Naive thymus-derived CD8-positive, alpha-beta T cell (primary cell): ENCODE measurements around the gene EXT2. TPM values are rescaled to one million over a fixed set of nuclear protein-coding genes. Genes with fewer than 3 reads are reported as not detected.

Experiments
- ATAC-seq, 2 donors: fragments of 150-1000 bp; cut with Tn5 transposase in 1 of 2; sonication (Bioruptor Pico), chemical (Tn5 transposase) in 1 of 2; 1 replicate in 1 of 2; 2 replicates in 1 of 2; pipeline ENCODE4 v1.10.0; 2021; ENCODE audit warnings: mild to moderate bottlenecking in 2 of 2, moderate library complexity in 2 of 2
- POLR2A ChIA-PET: fragments of 350-600 bp; sonication (Branson Sonifier 250); formaldehyde crosslinking; loops from one replicate; lab custom pipeline; 2021; ENCODE audit warnings: antibody characterized with exemption; lab: Charles Lee
- DNase-seq, 10 donors: peaks; one replicate each; pipeline versions ENCODE4 v3.0.0 to v3.0.0-alpha.2; 2020 to 2022
- H3K27ac Mint-ChIP-seq, 10 donors: one replicate each; pipeline ENCODE4 v1.8.0; 2020 to 2022; ENCODE audit warnings: mild to moderate bottlenecking in 10 of 10, mixed read lengths in 10 of 10, moderate library complexity in 4 of 10, inconsistent platforms in 1 of 10
- H3K27me3 Mint-ChIP-seq, 5 donors: one replicate each; pipeline ENCODE4 v1.8.0; 2021 to 2022; ENCODE audit warnings: mixed read lengths in 5 of 5
- H3K36me3 Mint-ChIP-seq, 3 donors: one replicate each; pipeline ENCODE4 v1.8.0; 2020 to 2022; ENCODE audit warnings: mixed read lengths in 3 of 3, mild to moderate bottlenecking in 2 of 3, inconsistent platforms in 1 of 3
- H3K4me1 Mint-ChIP-seq, 4 donors: one replicate each; pipeline ENCODE4 v1.8.0; 2021 to 2022; ENCODE audit warnings: mixed read lengths in 4 of 4
- H3K4me3 Mint-ChIP-seq, 10 donors: one replicate each; pipeline ENCODE4 v1.8.0; 2020 to 2022; ENCODE audit warnings: mild to moderate bottlenecking in 10 of 10, mixed read lengths in 10 of 10, moderate library complexity in 6 of 10, inconsistent platforms in 1 of 10
- H3K9me3 Mint-ChIP-seq, 9 donors: one replicate each; pipeline ENCODE4 v1.8.0; 2020 to 2022; ENCODE audit warnings: mixed read lengths in 9 of 9, mild to moderate bottlenecking in 3 of 9, inconsistent platforms in 1 of 9, moderate library complexity in 1 of 9
- polyA plus RNA-seq, 3 donors: library from polyadenylated mRNA; unstranded; fragments of 300-500 nt; fragmentation: Illumina TruSeq; gene quantifications; one replicate each; pipeline ENCODE4 v1.2.3, GENCODE V29; 2021
- total RNA-seq, 8 experiments: library from RNA in 2 of 8; stranded (reverse) in 2 of 8; gene quantifications; one replicate each; pipeline ENCODE4 v1.2.3 and lab custom pipeline; 2021 to 2026

EXT2 gene
- total and polyA plus RNA-seq, 5 experiments from 2014 or later = 27.3 to 39.5 (median 30.6) TPM

GRCh38 chr11:44090539-44090938 is 4.9 kb upstream of the EXT2 start:
- no peak for ATAC-seq
- peaks cover 0 to 6% (median 2%) of the 10 kb centered on the region in 9 donors for H3K9me3 Mint-ChIP-seq
- no peak overlapping the region for H3K4me3 Mint-ChIP-seq

DNA sequence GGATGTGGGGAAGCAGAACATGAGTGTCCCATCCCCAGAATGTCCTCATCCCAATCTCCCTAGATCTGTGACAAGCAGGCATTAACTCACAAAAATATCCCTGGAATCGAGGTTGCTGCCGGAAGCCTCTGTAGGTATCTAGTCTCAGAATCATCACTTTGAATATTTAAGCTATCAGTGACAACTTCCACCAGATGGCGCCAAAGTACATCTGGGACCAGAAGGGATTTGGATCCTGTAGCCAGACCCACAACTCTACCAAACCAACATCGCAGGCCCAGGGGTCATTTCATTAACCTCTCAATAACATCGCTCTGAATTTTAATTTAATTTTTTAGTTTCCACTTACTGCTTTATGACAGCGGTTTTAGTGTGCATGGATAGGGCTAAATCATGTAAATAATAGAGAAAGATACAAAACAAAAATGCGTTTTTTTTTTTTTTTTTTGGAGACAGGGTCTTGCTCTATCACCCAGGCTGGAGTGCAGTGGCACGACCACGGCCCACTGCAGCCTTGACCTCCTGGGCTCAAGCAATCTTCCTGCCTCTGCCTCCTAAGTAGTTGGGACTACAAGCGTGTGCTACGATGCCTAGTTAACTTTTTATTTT is 1.1 kb upstream of the EXT2 start:
- peak; percentile 52 to 54 for ATAC-seq
- DNase-seq = peak; percentile 56 to 83 (median 74)
- no peaks in the 10 kb centered on the region for H3K27me3 Mint-ChIP-seq
- H3K27ac Mint-ChIP-seq = peak overlapping the region in 4 of 10 donors; percentile 15 to 73 (median 69)
- peaks cover 0 to under 1% (median 0%) of the 10 kb centered on the region in 3 donors for H3K36me3 Mint-ChIP-seq
- POLR2A ChIA-PET = interaction anchor here (0.7 to 1.7 kb wide), 4 partner anchors 8 to 483 kb away, joined by 3 to 5 read pairs (median 4); no protein-coding TSS in a partner anchor
- peaks cover 18 to 34% (median 30%) of the 10 kb centered on the region in 4 donors for H3K4me1 Mint-ChIP-seq
- H3K9me3 Mint-ChIP-seq = no peaks in the 10 kb centered on the region
- peak overlapping the region; percentile 38 to 87 (median 82) for H3K4me3 Mint-ChIP-seq

More at GRCh38 chr11:44090539-44090938, 4.9 kb upstream of the EXT2 start:
- DNase-seq = no peak
- POLR2A ChIA-PET = no interaction called here
- H3K27ac Mint-ChIP-seq = no peak overlapping the region
- peaks cover 8 to 11% (median 8%) of the 10 kb centered on the region in 3 donors for H3K36me3 Mint-ChIP-seq
- peaks cover 7 to 14% (median 14%) of the 10 kb centered on the region in 4 donors for H3K4me1 Mint-ChIP-seq
- H3K27me3 Mint-ChIP-seq = no peaks in the 10 kb centered on the region

DNA sequence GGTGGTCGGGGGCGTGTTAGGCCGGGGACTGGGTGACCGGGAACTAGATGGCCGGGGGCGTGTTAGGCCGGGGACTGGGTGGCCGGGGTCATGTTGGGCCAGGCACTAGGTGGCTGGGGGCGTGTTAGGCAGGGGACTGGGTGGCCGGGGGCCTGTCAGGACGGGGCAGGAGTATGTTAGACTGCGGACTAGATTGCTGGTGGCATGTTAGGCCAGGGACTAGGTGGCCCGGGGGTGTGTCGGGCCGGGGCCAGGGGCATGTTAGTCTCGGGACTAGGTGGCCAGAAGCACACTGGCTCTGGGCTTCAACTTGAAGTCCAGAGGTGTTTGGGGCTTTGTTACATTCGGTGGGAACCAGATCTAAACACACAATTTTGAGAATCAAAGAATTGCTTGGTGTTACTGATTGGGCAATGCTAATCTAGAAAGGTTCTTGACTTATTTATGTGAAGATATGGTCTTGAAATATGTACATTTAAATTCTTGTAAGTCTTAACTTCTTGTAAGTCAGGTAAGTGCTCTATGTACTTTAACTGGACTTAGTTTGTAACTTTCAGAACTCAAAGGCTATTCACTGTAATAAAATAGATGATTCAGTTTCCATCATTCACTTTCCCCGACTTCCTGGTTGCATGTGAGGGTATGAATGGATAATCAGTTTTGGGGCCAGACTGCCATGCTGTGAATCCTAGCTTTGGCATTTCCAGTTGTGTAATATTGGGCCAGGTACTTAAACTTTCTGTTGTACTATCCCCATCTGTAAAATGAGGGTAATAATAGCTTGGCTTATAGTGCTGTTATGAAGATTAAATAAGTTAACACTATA is 1.1 kb downstream of the EXT2 start:
- POLR2A ChIA-PET = no interaction called here
- H3K4me1 Mint-ChIP-seq = peaks cover 27 to 54% (median 45%) of the 10 kb centered on the region in 4 donors
- peak overlapping the region; percentile 79 to 94 (median 86) for H3K4me3 Mint-ChIP-seq
- ATAC-seq (no peak), DNase-seq (no peak)
- H3K27ac Mint-ChIP-seq = peak overlapping the region in 9 of 10 donors; percentile 23 to 93 (median 55)
- peaks cover 0 to 10% (median 5%) of the 10 kb centered on the region in 3 donors for H3K36me3 Mint-ChIP-seq
- no peaks in the 10 kb centered on the region for H3K27me3 Mint-ChIP-seq
- no peaks in the 10 kb centered on the region for H3K9me3 Mint-ChIP-seq

- Mint-ChIP-seq H3K9me3 (no peaks in the 10 kb centered on the region), H3K27ac (peak overlapping the region in 2 of 10 donors; percentile 60 to 75), H3K27me3 (no peaks in the 10 kb centered on the region), H3K4me3 (peak overlapping the region in 5 of 10 donors; percentile 3 to 67 (median 16)), H3K36me3 (peaks cover 0 to 10% (median 5%) of the 10 kb centered on the region in 3 donors), H3K4me1 (peaks cover 34 to 67% (median 56%) of the 10 kb centered on the region in 4 donors)
- DNase-seq (no peak), ATAC-seq (no peak)
- POLR2A ChIA-PET = no interaction called here
These were observed 2.3 kb downstream of the EXT2 start for GRCh38 chr11:44097821-44098220.

DNA sequence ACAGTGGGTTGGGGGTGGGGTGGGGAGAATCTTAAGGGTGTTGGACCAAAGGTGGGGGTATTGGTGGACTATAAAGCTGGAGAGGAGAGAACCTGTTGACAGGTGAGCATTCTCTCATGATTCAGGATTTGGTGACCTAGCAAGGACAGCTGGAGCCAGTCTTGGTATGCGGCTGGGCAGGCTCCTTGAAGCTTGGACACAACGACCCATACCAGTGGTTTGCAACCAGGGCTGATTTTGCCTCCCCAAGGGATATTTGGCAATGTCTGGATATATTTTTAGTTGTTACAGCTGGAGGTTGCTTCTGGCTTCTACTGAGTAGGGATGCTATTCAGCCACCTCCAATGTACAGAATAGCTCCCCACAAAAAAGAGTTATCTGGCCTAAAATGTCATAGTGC is 5.6 kb downstream of the EXT2 start:
- H3K27ac Mint-ChIP-seq = peak overlapping the region in 1 of 10 donors; percentile 27
- H3K36me3 Mint-ChIP-seq = peaks cover 0 to 13% (median 5%) of the 10 kb centered on the region in 3 donors
- no peak overlapping the region for H3K4me3 Mint-ChIP-seq
- ATAC-seq = no peak
- H3K27me3 Mint-ChIP-seq = no peaks in the 10 kb centered on the region
- DNase-seq = no peak
- POLR2A ChIA-PET = no interaction called here
- peaks cover 33 to 64% (median 53%) of the 10 kb centered on the region in 4 donors for H3K4me1 Mint-ChIP-seq
- H3K9me3 Mint-ChIP-seq = no peaks in the 10 kb centered on the region

GRCh38 chr11:44104481-44105294 is 9.2 kb downstream of the EXT2 start:
- Mint-ChIP-seq H3K4me3 (no peak overlapping the region), H3K4me1 (peaks cover 21 to 43% (median 37%) of the 10 kb centered on the region in 4 donors), H3K27me3 (no peaks in the 10 kb centered on the region), H3K27ac (no peak overlapping the region), H3K9me3 (no peaks in the 10 kb centered on the region), H3K36me3 (peaks cover 0 to 30% (median 5%) of the 10 kb centered on the region in 3 donors)
- ATAC-seq (no peak), DNase-seq (no peak)
- POLR2A ChIA-PET = interaction anchor here (1.3 kb wide), 1 partner anchor 10 kb away, joined by 5 read pairs; the partner anchor contains the start of gene EXT2

DNA sequence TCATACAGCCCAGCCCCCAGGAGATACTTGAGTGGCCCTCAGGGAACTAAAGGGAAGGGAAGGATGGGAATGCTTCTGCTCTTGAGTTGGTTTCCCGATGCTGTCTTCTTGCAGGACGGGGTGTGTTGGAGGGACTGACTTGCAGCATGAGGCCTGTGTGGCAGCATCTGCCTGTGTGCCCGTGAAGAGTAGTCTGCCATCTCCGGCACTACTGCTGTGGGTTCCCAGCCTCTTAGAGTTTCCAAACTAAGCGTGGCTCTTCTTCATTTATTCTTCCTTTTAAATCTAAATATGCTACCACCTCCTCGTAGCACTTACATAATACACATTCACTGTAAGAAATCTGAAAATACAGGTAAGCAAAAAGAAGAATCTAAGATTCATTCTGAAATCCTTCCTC is 12.8 kb downstream of the EXT2 start:
- Mint-ChIP-seq H3K27ac (peak overlapping the region in 1 of 10 donors; percentile 51), H3K9me3 (no peaks in the 10 kb centered on the region), H3K4me1 (peaks cover 8 to 18% (median 16%) of the 10 kb centered on the region in 4 donors), H3K36me3 (peaks cover 0 to 50% (median 9%) of the 10 kb centered on the region in 3 donors), H3K27me3 (no peaks in the 10 kb centered on the region), H3K4me3 (no peak overlapping the region)
- no peak for ATAC-seq
- POLR2A ChIA-PET = no interaction called here
- no peak for DNase-seq

- H3K4me1 Mint-ChIP-seq = peaks cover 6 to 14% (median 9%) of the 10 kb centered on the region in 4 donors
- peak; percentile 15 to 73 (median 44) for DNase-seq
- H3K4me3 Mint-ChIP-seq = no peak overlapping the region
- peak; percentile 91 to 93 for ATAC-seq
- no peaks in the 10 kb centered on the region for H3K9me3 Mint-ChIP-seq
- H3K27ac Mint-ChIP-seq = peak overlapping the region in 6 of 10 donors; percentile 1 to 67 (median 41)
- POLR2A ChIA-PET = interaction anchor here (1.2 kb wide), 1 partner anchor 16 kb away, joined by 5 read pairs; no protein-coding TSS in a partner anchor
- H3K27me3 Mint-ChIP-seq = no peaks in the 10 kb centered on the region
- peaks cover 7 to 67% (median 19%) of the 10 kb centered on the region in 3 donors for H3K36me3 Mint-ChIP-seq
These were observed 14.8 kb downstream of the EXT2 start for GRCh38 chr11:44110231-44110679.

- POLR2A ChIA-PET = no interaction called here
- Mint-ChIP-seq H3K9me3 (no peaks in the 10 kb centered on the region), H3K36me3 (peaks cover 18 to 85% (median 32%) of the 10 kb centered on the region in 3 donors), H3K4me1 (peaks cover 6 to 10% (median 9%) of the 10 kb centered on the region in 4 donors), H3K27ac (no peak overlapping the region), H3K27me3 (no peaks in the 10 kb centered on the region), H3K4me3 (no peak overlapping the region)
- ATAC-seq (no peak), DNase-seq (no peak)
These were observed 16.8 kb downstream of the EXT2 start for GRCh38 chr11:44112091-44112821.

DNA sequence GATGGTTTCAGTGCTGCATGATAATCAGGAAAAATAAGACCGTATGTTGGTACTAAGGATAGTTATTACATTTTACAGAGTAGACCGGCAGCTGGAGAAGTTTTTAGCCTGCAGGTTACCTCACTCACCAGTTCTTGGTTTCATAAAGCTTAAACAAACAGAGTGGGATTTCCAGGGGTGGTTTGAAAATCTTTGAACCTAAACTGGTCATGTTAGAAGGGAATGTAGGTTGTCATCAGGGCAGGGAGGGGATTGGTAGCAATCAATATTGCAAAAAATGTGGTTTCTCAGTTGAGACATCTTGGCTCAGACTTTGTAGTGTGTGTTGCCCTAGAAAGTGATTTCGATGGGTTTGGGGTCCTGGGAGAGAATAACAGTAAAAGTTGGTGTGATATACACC is 17.5 kb downstream of the EXT2 start:
- POLR2A ChIA-PET = no interaction called here
- Mint-ChIP-seq H3K36me3 (peaks cover 18 to 83% (median 37%) of the 10 kb centered on the region in 3 donors), H3K27ac (peak overlapping the region in 1 of 10 donors; percentile 51), H3K4me3 (no peak overlapping the region), H3K9me3 (no peaks in the 10 kb centered on the region), H3K4me1 (peaks cover 6 to 12% (median 9%) of the 10 kb centered on the region in 4 donors), H3K27me3 (no peaks in the 10 kb centered on the region)
- no peak for DNase-seq
- ATAC-seq = no peak

DNA sequence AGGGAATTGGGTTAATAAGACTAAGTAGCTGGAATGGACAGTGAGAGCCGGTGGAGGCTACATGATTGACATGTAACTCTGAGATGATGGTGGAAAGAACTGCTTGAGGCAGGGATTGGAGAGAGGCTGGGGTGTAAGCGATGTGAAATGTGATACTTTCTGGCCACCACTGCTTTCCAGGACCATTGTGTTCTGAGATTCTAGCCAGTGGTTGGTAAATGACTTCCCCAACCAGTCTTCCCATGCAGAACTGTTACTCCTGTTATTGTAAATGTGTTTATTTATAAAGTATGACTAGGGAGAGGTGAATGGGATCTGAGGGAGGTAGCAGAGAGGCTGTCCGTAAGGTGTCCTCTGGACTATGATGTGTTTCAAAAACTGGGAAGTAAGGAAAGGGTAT is 18.1 kb downstream of the EXT2 start:
- DNase-seq = no peak
- H3K9me3 Mint-ChIP-seq = no peaks in the 10 kb centered on the region
- POLR2A ChIA-PET = no interaction called here
- H3K27ac Mint-ChIP-seq = peak overlapping the region in 1 of 10 donors; percentile 51
- H3K4me1 Mint-ChIP-seq = peaks cover 6 to 12% (median 9%) of the 10 kb centered on the region in 4 donors
- H3K4me3 Mint-ChIP-seq = no peak overlapping the region
- H3K36me3 Mint-ChIP-seq = peaks cover 18 to 85% (median 39%) of the 10 kb centered on the region in 3 donors
- no peaks in the 10 kb centered on the region for H3K27me3 Mint-ChIP-seq
- ATAC-seq = no peak
